GM19043 (cell line): Measurements from ENCODE around the gene NHS.

Source experiments
- ATAC-seq: cut with Tn5 transposase; IDR thresholded peaks from one replicate; pipeline ENCODE4 v1.9.1; 2021; ENCODE audit warnings: low read depth; ENCODE audit not compliant: unreplicated experiment

NHS gene

GRCh38 chrX:17606231-17606630 lies 231.2 kb downstream of the NHS start:
- ATAC-seq, result no peak

DNA sequence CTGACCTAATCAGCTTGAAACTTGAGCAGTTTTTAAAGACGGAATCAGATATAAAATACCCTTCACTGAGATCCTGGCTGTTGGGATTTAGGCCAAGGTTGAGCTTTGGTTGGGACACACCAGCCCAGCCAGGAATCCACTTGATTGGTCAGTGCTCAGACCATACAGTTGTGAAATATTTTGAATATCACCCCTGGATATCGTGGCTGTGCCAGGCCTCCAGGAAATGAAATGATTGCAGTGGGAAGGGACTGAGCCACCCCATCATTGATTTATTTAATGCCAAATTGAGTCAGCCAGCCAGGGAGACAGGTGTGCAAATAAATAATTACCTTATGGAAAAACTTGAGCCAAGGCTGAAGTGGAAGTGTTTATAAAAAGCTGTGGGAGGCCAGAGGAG lies 233.9 kb downstream of the NHS start:
- no peak for ATAC-seq

DNA sequence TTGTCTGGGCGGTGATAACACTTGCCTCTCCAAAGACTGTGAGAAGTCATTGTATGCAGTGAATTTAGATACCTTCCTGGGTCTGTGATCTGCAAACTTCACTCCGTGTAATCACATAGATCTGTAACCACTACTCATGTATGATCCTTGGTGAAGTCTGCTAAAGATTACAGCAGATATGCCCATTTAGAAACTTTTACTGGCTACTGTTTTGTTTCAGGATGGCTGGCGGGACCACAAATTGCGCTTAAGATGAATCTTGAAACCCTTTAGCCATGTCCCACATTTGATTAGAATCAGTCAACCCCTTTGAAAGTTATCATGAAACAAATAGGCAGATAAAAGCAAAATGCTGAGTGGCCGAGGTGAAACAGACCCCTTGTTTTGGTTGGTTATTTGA lies 235.8 kb downstream of the NHS start:
- ATAC-seq, result no peak

DNA sequence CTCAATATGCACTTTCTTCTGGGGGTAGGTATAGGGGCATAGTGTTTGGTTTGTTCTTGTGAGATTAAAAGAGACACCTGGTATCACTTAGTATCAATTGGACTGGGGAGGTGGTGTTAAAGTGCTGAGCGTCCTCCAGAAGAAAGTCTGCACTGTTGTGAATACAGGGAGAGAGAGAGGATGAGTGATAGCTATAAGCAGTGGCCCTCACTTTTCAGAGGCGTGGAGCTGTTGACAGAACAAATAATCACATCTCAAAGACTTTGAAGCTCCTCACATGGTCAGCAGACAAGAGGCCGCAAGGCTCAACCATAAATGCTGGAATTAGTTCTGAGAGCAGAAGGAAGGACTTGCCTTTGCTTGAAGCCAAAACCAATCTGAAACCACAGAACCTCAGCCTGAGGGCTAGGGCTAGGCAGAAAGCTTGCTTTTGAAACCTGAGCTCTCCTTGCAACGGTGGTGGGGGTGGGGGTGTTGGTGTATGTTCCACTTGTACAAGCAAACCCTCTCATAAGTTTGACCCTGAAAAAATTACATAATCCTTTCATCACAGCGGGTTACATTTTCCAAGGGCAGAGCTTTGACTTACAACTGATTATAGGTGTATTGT lies 239.1 kb downstream of the NHS start:
- no peak for ATAC-seq

DNA sequence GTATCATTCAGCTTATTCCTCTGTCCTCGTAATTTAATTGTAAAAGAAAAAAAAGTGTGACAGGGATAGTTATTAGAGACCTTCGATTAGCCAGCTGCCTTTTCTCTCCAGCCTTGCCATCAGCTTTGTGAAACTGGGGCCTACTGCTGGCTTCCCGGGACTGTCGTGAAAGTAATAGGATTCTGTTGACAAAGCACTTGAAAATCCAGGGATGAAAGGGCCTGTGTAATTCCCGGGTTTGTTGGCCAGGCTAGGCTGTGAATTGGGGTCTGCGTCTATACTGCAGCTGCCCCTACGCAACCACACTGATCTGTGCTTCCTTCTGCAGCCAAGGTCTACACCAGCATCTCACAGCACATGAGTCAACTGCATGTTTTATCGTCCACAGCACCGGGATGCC lies 241.9 kb downstream of the NHS start:
- ATAC-seq, result no peak

DNA sequence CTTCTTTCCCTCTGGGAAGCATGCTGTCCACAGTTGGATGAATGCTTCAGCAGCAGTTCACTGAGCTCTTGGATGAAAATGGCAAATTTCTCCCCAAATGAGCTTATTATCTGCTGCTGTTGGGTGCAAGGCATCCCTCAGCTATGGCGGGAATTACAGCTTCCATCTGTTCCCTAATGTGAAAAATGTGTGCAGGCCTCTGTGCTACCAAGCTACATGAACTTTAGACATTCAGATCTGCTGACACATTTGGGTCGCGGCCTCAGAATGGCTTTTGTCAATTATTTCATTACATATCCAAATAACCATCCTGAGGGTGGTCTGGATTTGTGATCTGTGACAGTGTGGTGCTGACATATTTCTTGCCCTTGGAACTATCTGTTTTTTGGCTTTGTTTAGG lies 242.8 kb downstream of the NHS start:
- no peak for ATAC-seq

GRCh38 chrX:17621566-17622270 lies 246.7 kb downstream of the NHS start:
- no peak for ATAC-seq

DNA sequence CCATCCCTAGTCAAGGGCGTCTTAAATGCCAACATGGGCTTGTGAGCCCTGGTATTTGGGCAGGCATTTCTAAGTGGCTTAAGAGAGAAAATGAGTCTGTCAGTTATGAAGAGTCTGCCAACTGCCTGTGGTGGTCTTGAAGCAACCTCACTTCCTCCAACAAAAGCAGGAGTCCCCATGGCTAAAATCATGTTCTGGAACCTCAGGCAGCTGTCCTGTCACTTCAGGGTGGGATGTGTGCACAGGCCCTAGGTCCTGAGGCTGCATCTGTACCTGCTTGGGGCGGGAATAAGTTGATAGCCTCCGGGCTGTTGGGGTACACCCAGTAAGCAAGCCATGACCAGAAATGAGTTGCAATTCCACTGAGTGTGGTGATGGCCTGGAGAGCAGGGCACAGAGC lies 247.3 kb downstream of the NHS start:
- no peak for ATAC-seq

- ATAC-seq, result no peak
Observed at GRCh38 chrX:17623750-17624149, 248.8 kb downstream of the NHS start.

GRCh38 chrX:17627026-17627425 lies 252.0 kb downstream of the NHS start:
- ATAC-seq, result no peak

DNA sequence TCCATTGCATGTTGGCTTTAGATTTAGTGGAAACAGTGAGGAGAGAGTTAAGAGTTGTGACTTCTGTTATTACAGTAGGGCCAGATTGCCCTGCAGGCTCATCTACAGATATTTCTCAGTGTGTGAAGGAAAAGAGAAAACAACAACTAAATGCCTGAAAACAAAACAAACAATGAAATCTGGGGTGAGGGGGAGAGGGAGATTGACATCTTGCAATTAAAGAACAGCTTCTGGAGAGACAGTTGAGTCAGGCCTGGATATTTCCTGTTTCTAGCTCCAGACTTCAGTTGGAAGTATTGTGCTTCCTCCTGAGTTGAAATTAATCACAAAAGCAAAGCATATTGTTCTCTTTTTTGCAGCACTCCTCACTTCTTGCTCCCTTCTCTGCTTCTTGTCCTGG lies 254.0 kb downstream of the NHS start:
- ATAC-seq, result no peak

GRCh38 chrX:17629519-17629918 lies 254.5 kb downstream of the NHS start:
- no peak for ATAC-seq

- ATAC-seq, result no peak
Observed at GRCh38 chrX:17631647-17632046, 256.6 kb downstream of the NHS start.

DNA sequence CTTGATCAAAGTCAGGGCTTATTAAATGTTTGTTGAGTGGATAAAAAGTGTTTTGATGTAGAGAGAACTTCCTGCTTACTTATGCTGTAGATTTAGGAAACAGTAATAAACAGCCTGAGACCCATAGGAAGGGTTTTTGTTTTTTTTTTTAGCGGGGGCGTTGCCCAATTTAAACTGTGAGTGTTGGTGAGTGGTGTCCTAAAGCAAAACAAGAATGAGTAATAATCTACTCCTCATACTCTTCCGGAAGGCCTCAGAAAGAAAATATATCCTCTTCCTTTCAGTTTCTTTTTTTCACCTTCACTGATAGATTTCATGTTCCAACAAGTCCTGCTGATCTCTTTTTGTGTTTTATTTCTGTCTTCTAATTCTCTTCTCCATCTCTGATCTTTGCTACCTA lies 257.9 kb downstream of the NHS start:
- ATAC-seq, result no peak

GRCh38 chrX:17633546-17633945 lies 258.5 kb downstream of the NHS start:
- no peak for ATAC-seq

DNA sequence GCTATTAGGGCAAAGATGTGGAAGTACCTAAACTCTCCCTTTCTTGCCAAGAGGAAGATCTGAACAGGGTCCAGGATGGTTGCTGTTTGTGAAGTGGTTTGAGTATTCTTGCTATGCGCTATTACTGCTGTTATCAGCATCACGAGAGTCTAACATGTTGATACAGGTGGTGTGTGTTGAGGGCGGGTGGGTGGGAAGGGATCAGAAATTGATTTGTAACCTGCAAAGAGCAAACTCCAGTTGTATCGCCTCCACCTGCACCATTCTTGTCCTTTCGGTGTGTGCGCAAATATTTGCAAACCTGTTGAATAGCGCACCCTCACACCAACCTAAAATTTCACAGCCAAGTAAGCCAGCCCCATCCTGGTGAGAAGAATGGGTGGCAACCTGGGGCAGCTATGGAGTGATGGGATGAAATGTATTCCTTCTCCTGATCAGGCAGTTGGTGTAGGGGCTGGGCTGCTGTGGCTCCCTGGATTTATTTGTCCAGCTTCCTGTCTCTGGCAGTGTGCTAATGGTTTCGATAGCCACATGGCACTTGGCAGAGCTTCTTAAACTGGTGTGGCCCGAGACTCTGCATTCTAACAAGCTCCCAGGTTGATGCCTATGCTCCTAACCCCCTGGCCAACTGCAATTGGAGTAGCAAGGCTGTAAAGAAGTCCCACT lies 259.7 kb downstream of the NHS start:
- ATAC-seq, result no peak

GRCh38 chrX:17635231-17635630 lies 260.2 kb downstream of the NHS start:
- no peak for ATAC-seq

GRCh38 chrX:17637235-17637634 lies 262.2 kb downstream of the NHS start:
- no peak for ATAC-seq

DNA sequence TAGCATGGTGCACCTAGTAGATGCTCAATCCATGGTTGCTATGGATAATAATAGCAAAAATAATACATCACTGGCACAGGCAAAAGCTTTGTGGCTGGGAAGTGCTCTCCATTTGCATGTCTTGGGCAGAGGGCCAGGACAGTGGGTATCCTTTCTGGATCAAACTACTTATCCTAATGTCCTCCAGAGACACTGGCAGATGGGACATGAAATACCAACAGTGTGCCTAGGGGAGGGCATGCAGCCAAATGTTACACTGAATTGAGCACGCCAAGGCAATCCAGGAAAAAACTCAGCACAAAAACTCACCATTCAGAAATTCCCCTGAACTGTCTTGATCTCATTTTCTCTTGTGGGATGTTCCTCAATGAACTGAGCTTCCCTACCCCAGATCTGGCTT lies 263.7 kb downstream of the NHS start:
- ATAC-seq, result no peak

DNA sequence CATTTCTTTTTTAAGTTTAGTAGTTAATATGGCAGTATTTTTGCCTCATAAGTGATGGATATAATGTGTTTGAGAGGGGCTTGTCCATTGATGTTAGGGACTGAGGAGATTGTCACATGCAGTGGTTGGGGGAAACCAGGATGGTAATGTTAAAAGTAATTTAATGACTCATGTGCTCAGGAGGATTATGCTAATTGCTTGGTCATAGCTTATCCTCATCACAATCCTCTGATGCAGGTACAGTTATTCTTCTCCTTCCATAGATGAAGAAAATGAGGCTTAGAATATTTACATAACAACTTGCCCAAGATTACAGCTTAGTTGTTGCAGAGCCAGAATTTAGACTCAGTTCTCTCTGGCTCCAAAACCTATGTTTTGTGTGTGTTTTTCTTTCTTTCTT lies 267.9 kb downstream of the NHS start:
- no peak for ATAC-seq

DNA sequence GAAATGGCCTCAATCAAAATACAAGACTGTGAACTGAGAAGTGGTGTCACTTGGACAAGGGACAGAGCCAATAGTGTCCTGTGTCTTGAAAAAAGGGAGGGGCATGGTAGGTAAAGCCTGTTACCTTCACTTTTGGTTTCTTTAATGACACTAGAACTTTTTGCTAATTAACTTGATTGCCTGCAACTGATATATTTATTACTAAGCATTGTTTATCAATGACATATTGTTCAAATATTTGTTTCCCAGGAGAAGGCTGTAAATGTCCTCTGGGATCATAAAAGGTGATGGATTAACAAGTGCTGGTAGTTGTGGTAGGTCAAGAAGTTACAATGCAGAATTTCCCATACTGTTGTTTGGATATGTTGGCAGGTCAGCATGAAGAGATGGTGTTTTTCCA lies 268.5 kb downstream of the NHS start:
- ATAC-seq, result no peak

- ATAC-seq, result no peak
Observed at GRCh38 chrX:17644001-17644400, 269.0 kb downstream of the NHS start.
